Measurements from ENCODE around the gene PGAP3.
A peak's percentile ranks its signal among the peaks of the same experiment; 100 is the strongest.

PGAP3 gene

DNA sequence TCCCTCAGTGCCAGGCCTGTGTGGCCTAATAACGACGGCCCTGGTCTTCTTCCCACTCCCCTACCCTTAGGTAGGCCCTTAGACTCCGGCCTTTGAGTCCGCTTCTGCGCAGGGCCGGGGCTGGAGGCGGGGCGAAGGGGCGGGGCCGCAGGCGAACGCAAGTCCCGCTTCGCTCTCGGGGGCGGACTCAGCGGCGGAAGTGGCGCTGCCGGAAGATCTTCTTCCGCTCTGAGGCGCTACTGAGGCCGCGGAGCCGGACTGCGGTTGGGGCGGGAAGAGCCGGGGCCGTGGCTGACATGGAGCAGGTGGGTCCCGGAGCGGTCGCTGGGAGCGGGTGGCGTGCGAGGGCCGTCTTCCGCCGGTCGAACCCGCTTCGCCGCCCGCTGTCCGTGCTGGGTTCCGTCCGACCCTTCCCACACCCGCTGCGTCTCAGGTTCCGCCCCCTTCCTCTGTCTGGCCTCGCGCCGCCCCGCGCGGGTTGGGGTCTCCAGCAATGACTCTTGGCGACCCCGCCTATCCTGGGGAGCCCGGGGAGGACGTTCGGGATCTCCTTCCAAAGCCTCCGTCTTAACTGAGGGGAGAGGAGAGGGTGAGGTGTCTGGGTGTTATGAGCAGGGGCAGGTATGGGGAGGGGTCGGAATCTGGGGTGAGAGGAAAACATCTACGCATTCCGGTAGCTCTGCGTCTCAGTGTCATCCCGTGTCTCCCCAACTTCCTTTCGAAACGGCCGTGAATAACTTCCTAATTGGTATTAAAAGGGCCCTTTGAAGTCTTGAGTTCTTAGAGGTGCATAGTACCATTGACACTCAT lies 50.7 kb downstream of the PGAP3 start, which contains the start of gene STARD3:
TSS of gene STARD3 (plus strand) at position 218 of the 810 bp plus-strand sequence. CDS start 16,388 bp downstream, outside the sequence.
- DNase-seq (ENCODE audit: low spot score): peak; percentile 80

GRCh38 chr17:39636587-39636926 lies 51.3 kb downstream of the PGAP3 start:
- no peak for DNase-seq (ENCODE audit: low spot score)

- DNase-seq (ENCODE audit: low spot score): no peak
These were observed 52.2 kb downstream of the PGAP3 start for GRCh38 chr17:39635614-39636176.

GRCh38 chr17:39634384-39634871 lies 53.4 kb downstream of the PGAP3 start:
- DNase-seq (ENCODE audit: low spot score): peak; percentile 53

- DNase-seq (ENCODE audit: low spot score): no peak
These were observed 54.2 kb downstream of the PGAP3 start for GRCh38 chr17:39633570-39634183.

- DNase-seq (ENCODE audit: low spot score): no peak
These were observed 55.5 kb downstream of the PGAP3 start for GRCh38 chr17:39632153-39632941.

- DNase-seq (ENCODE audit: low spot score): no peak
These were observed 56.5 kb downstream of the PGAP3 start for GRCh38 chr17:39631403-39631802.

DNA sequence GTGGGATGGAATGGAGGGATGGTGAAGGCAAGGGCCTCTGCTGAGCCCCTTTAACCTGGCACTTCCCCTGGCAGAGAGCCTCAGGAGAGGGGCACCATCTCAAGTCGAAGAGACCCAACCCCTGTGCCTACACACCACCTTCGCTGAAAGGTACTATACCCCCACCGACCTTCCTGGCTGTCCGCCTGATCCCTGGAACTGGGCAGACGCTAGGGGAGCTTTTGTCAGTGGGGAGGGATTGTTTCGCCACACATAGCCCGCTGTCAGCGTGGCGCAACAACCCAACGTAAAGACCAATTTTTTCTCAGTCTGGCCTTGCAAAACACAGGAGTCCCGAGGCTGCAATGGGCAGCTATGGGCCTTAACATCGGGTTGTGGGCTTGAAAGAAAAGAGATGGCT lies 58.0 kb downstream of the PGAP3 start:
- no peak for DNase-seq (ENCODE audit: low spot score)

- DNase-seq (ENCODE audit: low spot score): no peak
These were observed 58.4 kb downstream of the PGAP3 start for GRCh38 chr17:39629494-39629880.

GRCh38 chr17:39628655-39629493 lies 59.0 kb downstream of the PGAP3 start:
- no peak for DNase-seq (ENCODE audit: low spot score)

DNA sequence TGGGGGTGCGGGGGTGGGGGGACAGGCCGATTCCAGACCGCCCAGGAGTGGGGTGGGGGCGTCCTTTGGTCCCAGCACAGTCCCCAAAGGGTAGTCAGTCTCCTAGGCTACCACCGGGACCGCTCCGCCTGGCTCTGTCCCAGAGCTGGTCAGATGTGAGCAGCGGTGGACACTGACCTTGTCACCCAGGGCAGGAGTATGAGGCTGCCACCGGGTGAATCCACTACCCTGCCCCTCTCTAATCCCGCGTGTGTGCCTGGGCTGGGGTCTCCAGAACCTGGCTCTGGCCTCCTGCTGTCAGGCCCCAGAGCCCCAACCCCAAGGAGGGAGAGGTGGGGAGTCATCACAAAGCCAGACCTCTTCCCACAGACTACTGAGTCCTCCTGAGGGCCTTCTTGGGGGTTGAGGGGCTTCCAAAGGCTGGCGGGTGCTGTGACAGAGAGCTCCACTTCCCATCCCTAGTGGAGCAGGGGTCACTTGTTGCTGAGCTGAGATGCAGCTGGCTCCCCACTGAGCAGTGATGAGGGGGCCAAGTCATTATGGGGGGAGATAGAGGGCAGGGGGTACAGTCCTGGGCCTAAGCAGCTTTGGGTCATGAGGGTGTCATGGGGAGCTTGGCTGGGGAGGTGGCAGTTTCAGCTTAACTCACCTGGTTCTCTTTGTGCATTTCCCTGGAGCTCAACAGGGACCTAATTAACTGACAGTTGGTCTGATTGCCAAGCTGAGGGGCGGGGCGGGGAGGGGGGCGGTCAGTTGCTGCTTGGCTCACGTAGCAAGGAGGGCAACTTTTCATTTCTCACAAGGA lies 59.9 kb downstream of the PGAP3 start:
- no peak for DNase-seq (ENCODE audit: low spot score)

GRCh38 chr17:39627047-39627711 lies 60.7 kb downstream of the PGAP3 start:
- DNase-seq (ENCODE audit: low spot score): no peak

DNA sequence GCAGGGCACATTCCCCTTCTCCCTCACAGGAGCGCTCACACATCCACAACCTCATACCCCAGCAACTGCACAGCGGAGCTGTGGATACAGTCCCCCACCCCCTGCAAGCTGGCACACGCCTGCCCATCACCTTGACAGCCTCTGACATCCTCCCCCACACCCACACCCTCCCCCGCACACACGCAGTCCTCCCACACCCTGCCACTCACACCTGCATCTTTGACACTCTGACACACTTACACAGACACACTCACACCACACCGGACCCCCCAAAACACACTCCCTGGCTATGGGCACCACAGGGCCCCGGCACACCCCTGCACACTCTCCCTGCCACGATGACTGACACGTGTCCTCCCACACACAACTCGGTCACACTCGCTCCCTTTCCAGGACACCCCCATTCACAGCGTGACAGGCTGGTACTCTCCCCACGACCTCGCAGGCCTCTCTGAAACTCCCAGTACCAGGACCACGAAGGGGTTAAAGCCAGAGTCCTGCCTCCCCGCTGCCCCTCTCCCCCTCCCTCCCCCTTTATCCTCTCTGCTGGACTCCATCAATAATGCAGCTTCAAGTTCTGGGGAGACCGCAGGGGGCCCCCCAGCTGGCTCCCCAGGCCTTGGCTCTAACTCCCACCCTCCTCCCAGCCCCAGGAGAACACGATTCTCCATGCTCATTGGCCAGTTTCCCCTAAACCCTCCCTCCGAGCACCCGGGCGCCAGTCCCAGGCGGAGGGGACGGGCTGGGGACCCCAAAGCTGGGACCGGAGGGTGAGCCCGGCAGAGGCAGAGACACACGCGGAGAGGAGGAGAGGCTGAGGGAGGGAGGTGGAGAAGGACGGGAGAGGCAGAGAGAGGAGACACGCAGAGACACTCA lies 61.4 kb downstream of the PGAP3 start, which contains the start of gene PPP1R1B:
TSS of gene PPP1R1B (plus strand) at position 782 of the 876 bp plus-strand sequence. CDS start 441 bp downstream, outside the sequence.
- DNase-seq (ENCODE audit: low spot score): no peak

- DNase-seq (ENCODE audit: low spot score): no peak
These were observed 62.6 kb downstream of the PGAP3 start for GRCh38 chr17:39625198-39625785.

GRCh38 chr17:39624313-39624712 lies 63.5 kb downstream of the PGAP3 start:
- no peak for DNase-seq (ENCODE audit: low spot score)

GRCh38 chr17:39623356-39623950 lies 64.4 kb downstream of the PGAP3 start:
- DNase-seq (ENCODE audit: low spot score): peak; percentile 68

- DNase-seq (ENCODE audit: low spot score): no peak
These were observed 65.4 kb downstream of the PGAP3 start for GRCh38 chr17:39622380-39623006.

Measured in kidney capillary endothelial cell (primary cell).